Measurements from ENCODE around the gene CAMK1D. TPM values are rescaled to one million over a fixed set of nuclear protein-coding genes. Genes with fewer than 3 reads are reported as not detected.

Gene CAMK1D
- total RNA-seq, 2 experiments from 2014 or later = 28.8 to 35.3 TPM

GRCh38 chr10:12847361-12847975, 498.1 kb downstream of the CAMK1D start:
- intact Hi-C loops (cut with DNase I, micrococcal nuclease) = no loop called here
- CTCF ChIA-PET = no interaction called here
- Histone ChIP-seq H3K4me1 (ENCODE audit: insufficient read depth, low read length) (no peaks in the 10 kb centered on the region), H3K9me3 (ENCODE audit: control insufficient read depth in 1 of 2, insufficient read depth in 1 of 2, low read length in 2 of 2) (no peaks in the 10 kb centered on the region), H3K27ac (ENCODE audit: low read depth in 1 of 2, low read length in 2 of 2) (no peak overlapping the region), H3K36me3 (ENCODE audit: insufficient read depth, low read length) (no peaks in the 10 kb centered on the region), H3K4me3 (ENCODE audit: low read length) (no peak overlapping the region), H3K27me3 (ENCODE audit: control insufficient read depth in 1 of 2, insufficient read depth in 2 of 2, low read length in 2 of 2) (peaks cover 7 to 15% of the 10 kb centered on the region in 2 experiments)
- H3K9me3 Mint-ChIP-seq = no peaks in the 10 kb centered on the region
- H3K36me3 Mint-ChIP-seq (ENCODE audit: low read depth) = no peaks in the 10 kb centered on the region
- H3K4me1 Mint-ChIP-seq (ENCODE audit: low read depth) = no peaks in the 10 kb centered on the region
- DNase-seq (no peak), ATAC-seq (ENCODE audit: poor library complexity) (no peak)
- no peak overlapping the region for H3K27ac Mint-ChIP-seq
- POLR2A ChIA-PET = no interaction called here
- H3K4me3 Mint-ChIP-seq = no peak overlapping the region
- peaks cover 35% of the 10 kb centered on the region for H3K27me3 Mint-ChIP-seq
- no peak for TF ChIP-seq CTCF (IDR thresholded peaks at IDR 0.05)

- CTCF ChIA-PET = interaction anchor here (0.6 kb wide), 1 partner anchor 1049 kb away, joined by 5 read pairs; no protein-coding TSS in a partner anchor
- Mint-ChIP-seq H3K36me3 (ENCODE audit: low read depth) (no peaks in the 10 kb centered on the region), H3K4me1 (ENCODE audit: low read depth) (no peaks in the 10 kb centered on the region), H3K9me3 (no peaks in the 10 kb centered on the region), H3K4me3 (no peak overlapping the region), H3K27me3 (peaks cover 40% of the 10 kb centered on the region), H3K27ac (no peak overlapping the region)
- no peak for DNase-seq
- no peak for TF ChIP-seq CTCF (IDR thresholded peaks at IDR 0.05)
- H3K9me3 ChIP-seq (ENCODE audit: control insufficient read depth in 1 of 2, insufficient read depth in 1 of 2, low read length in 2 of 2) = no peaks in the 10 kb centered on the region
- intact Hi-C loops (cut with DNase I, micrococcal nuclease) = no loop called here
- no peak overlapping the region for H3K27ac ChIP-seq (ENCODE audit: low read depth in 1 of 2, low read length in 2 of 2)
- H3K27me3 ChIP-seq (ENCODE audit: control insufficient read depth in 1 of 2, insufficient read depth in 2 of 2, low read length in 2 of 2) = peaks cover 7 to 15% of the 10 kb centered on the region in 2 experiments
- ATAC-seq (ENCODE audit: poor library complexity) = no peak
- no peak overlapping the region for H3K4me3 ChIP-seq (ENCODE audit: low read length)
- H3K36me3 ChIP-seq (ENCODE audit: insufficient read depth, low read length) = no peaks in the 10 kb centered on the region
- POLR2A ChIA-PET = no interaction called here
- H3K4me1 ChIP-seq (ENCODE audit: insufficient read depth, low read length) = no peaks in the 10 kb centered on the region
Observed at GRCh38 chr10:12848439-12849173, 499.3 kb downstream of the CAMK1D start.

- H3K4me3 ChIP-seq (ENCODE audit: low read length) = no peak overlapping the region
- ChIA-PET CTCF (interaction anchor here (0.6 kb wide), 1 partner anchor 1050 kb away, joined by 5 read pairs; no protein-coding TSS in a partner anchor), POLR2A (no interaction called here)
- H3K9me3 Mint-ChIP-seq = no peaks in the 10 kb centered on the region
- intact Hi-C loops (cut with DNase I, micrococcal nuclease) = no loop called here
- H3K36me3 Mint-ChIP-seq (ENCODE audit: low read depth) = no peaks in the 10 kb centered on the region
- H3K27me3 Mint-ChIP-seq = peaks cover 44% of the 10 kb centered on the region
- TF ChIP-seq CTCF (IDR thresholded peaks at IDR 0.05) = no peak
- H3K27ac ChIP-seq (ENCODE audit: low read depth in 1 of 2, low read length in 2 of 2) = no peak overlapping the region
- H3K4me1 ChIP-seq (ENCODE audit: insufficient read depth, low read length) = no peaks in the 10 kb centered on the region
- H3K4me1 Mint-ChIP-seq (ENCODE audit: low read depth) = no peaks in the 10 kb centered on the region
- no peak for ATAC-seq (ENCODE audit: poor library complexity)
- no peak for DNase-seq
- no peak overlapping the region for H3K27ac Mint-ChIP-seq
- H3K27me3 ChIP-seq (ENCODE audit: control insufficient read depth in 1 of 2, insufficient read depth in 2 of 2, low read length in 2 of 2) = peaks cover 7 to 15% of the 10 kb centered on the region in 2 experiments
- no peaks in the 10 kb centered on the region for H3K9me3 ChIP-seq (ENCODE audit: control insufficient read depth in 1 of 2, insufficient read depth in 1 of 2, low read length in 2 of 2)
- H3K4me3 Mint-ChIP-seq = no peak overlapping the region
- H3K36me3 ChIP-seq (ENCODE audit: insufficient read depth, low read length) = no peaks in the 10 kb centered on the region
Observed at GRCh38 chr10:12849319-12850181, 500.2 kb downstream of the CAMK1D start.

Data from CD4-positive, alpha-beta T cell (primary cell).